Adipocyte (in vitro differentiated cells): Measurements from ENCODE around the gene KRTAP5-5.
A peak's percentile ranks its signal among the peaks of the same experiment; 100 is the strongest.

Source experiments
- DNase-seq: peaks from one replicate; pipeline ENCODE4 v3.0.0-alpha.2; 2015; ENCODE audit warnings: low read depth
- H3K27me3 ChIP-seq: replicated peaks from 2 replicates; pipeline ENCODE4 v1.7.0; 2013; ENCODE audit warnings: mild to moderate bottlenecking, low read length, moderate library complexity; ENCODE audit not compliant: control insufficient read depth, insufficient read depth
- H3K36me3 ChIP-seq: 2 replicates; pipeline ENCODE4 v1.7.0; 2013; ENCODE audit warnings: low read length, mild to moderate bottlenecking, moderate library complexity; ENCODE audit not compliant: control insufficient read depth, insufficient read depth, severe bottlenecking
- H3K4me1 ChIP-seq: 2 replicates; pipeline ENCODE4 v1.7.0; 2013; ENCODE audit warnings: mild to moderate bottlenecking, low read length, moderate library complexity; ENCODE audit not compliant: control insufficient read depth, insufficient read depth
- H3K4me3 ChIP-seq: 2 replicates; pipeline ENCODE4 v1.7.0; 2013; ENCODE audit warnings: mild to moderate bottlenecking, low read length, moderate library complexity
- H3K9ac ChIP-seq: 2 replicates; pipeline ENCODE4 v1.7.0; 2013; ENCODE audit warnings: mild to moderate bottlenecking, low read length, moderate library complexity
- H3K9me3 ChIP-seq: 2 replicates; pipeline ENCODE4 v1.7.0; 2013; ENCODE audit warnings: mild to moderate bottlenecking, low read length, moderate library complexity; ENCODE audit not compliant: control insufficient read depth

Gene KRTAP5-5

GRCh38 chr11:1632053-1632714 is 2.6 kb downstream of the KRTAP5-5 start:
- Histone ChIP-seq H3K9ac (no peak overlapping the region), H3K4me1 (no peaks in the 10 kb centered on the region), H3K9me3 (no peaks in the 10 kb centered on the region), H3K36me3 (no peaks in the 10 kb centered on the region), H3K4me3 (no peak overlapping the region), H3K27me3 (peaks cover 70% of the 10 kb centered on the region)
- no peak for DNase-seq

- DNase-seq = no peak
- H3K27me3 ChIP-seq = peaks cover 68% of the 10 kb centered on the region
- no peak overlapping the region for H3K9ac ChIP-seq
- no peaks in the 10 kb centered on the region for H3K36me3 ChIP-seq
- no peaks in the 10 kb centered on the region for H3K4me1 ChIP-seq
- H3K4me3 ChIP-seq = no peak overlapping the region
- H3K9me3 ChIP-seq = no peaks in the 10 kb centered on the region
Observed at GRCh38 chr11:1633864-1634263, 4.3 kb downstream of the KRTAP5-5 start.

- DNase-seq = no peak
- H3K27me3 ChIP-seq = peaks cover 71% of the 10 kb centered on the region
- no peak overlapping the region for H3K9ac ChIP-seq
- H3K9me3 ChIP-seq = no peaks in the 10 kb centered on the region
- no peaks in the 10 kb centered on the region for H3K36me3 ChIP-seq
- no peak overlapping the region for H3K4me3 ChIP-seq
- no peaks in the 10 kb centered on the region for H3K4me1 ChIP-seq
Observed at GRCh38 chr11:1636291-1636950, 6.8 kb downstream of the KRTAP5-5 start.

GRCh38 chr11:1637628-1638027 is 8.1 kb downstream of the KRTAP5-5 start:
- Histone ChIP-seq H3K9ac (no peak overlapping the region), H3K36me3 (no peaks in the 10 kb centered on the region), H3K9me3 (no peaks in the 10 kb centered on the region), H3K4me1 (no peaks in the 10 kb centered on the region), H3K27me3 (peaks cover 63% of the 10 kb centered on the region), H3K4me3 (no peak overlapping the region)
- no peak for DNase-seq

- Histone ChIP-seq H3K4me3 (no peak overlapping the region), H3K9ac (no peak overlapping the region), H3K27me3 (peaks cover 63% of the 10 kb centered on the region), H3K4me1 (no peaks in the 10 kb centered on the region), H3K36me3 (no peaks in the 10 kb centered on the region), H3K9me3 (no peaks in the 10 kb centered on the region)
- no peak for DNase-seq
Observed at GRCh38 chr11:1638344-1638743, 8.8 kb downstream of the KRTAP5-5 start.

GRCh38 chr11:1639102-1639620 is 9.6 kb downstream of the KRTAP5-5 start:
- Histone ChIP-seq H3K9ac (no peak overlapping the region), H3K9me3 (no peaks in the 10 kb centered on the region), H3K4me1 (no peaks in the 10 kb centered on the region), H3K4me3 (no peak overlapping the region), H3K27me3 (peaks cover 63% of the 10 kb centered on the region), H3K36me3 (no peaks in the 10 kb centered on the region)
- DNase-seq = no peak

- DNase-seq = no peak
- no peak overlapping the region for H3K4me3 ChIP-seq
- no peaks in the 10 kb centered on the region for H3K36me3 ChIP-seq
- no peak overlapping the region for H3K9ac ChIP-seq
- no peaks in the 10 kb centered on the region for H3K4me1 ChIP-seq
- no peaks in the 10 kb centered on the region for H3K9me3 ChIP-seq
- peaks cover 63% of the 10 kb centered on the region for H3K27me3 ChIP-seq
Observed at GRCh38 chr11:1639666-1640065, 10.1 kb downstream of the KRTAP5-5 start.

GRCh38 chr11:1640076-1640946 is 10.7 kb downstream of the KRTAP5-5 start:
- no peak overlapping the region for H3K9ac ChIP-seq
- peak; percentile 59 for DNase-seq
- no peaks in the 10 kb centered on the region for H3K4me1 ChIP-seq
- H3K36me3 ChIP-seq = no peaks in the 10 kb centered on the region
- no peak overlapping the region for H3K4me3 ChIP-seq
- H3K9me3 ChIP-seq = no peaks in the 10 kb centered on the region
- H3K27me3 ChIP-seq = peaks cover 65% of the 10 kb centered on the region

GRCh38 chr11:1641096-1641495 is 11.5 kb downstream of the KRTAP5-5 start:
- DNase-seq = no peak
- H3K9me3 ChIP-seq = no peaks in the 10 kb centered on the region
- H3K4me3 ChIP-seq = no peak overlapping the region
- no peak overlapping the region for H3K9ac ChIP-seq
- H3K27me3 ChIP-seq = peaks cover 63% of the 10 kb centered on the region
- no peaks in the 10 kb centered on the region for H3K36me3 ChIP-seq
- no peaks in the 10 kb centered on the region for H3K4me1 ChIP-seq

GRCh38 chr11:1642288-1643145 is 12.9 kb downstream of the KRTAP5-5 start:
- Histone ChIP-seq H3K27me3 (peaks cover 52% of the 10 kb centered on the region), H3K9ac (no peak overlapping the region), H3K4me3 (no peak overlapping the region), H3K4me1 (no peaks in the 10 kb centered on the region), H3K9me3 (no peaks in the 10 kb centered on the region), H3K36me3 (no peaks in the 10 kb centered on the region)
- DNase-seq = no peak
